WI38 (cell line): ENCODE data around the gene RAB11FIP3.

Experiments used
- H3K4me3 ChIP-seq: 2 replicates; pipeline ENCODE4 v1.5.1; 2011; ENCODE audit warnings: low read depth, mild to moderate bottlenecking, control low read depth, low read length
- CTCF ChIP-seq: IDR thresholded peaks from 2 replicates; pipeline ENCODE4 v1.5.1; 2012; ENCODE audit warnings: low read depth, mild to moderate bottlenecking, control low read depth, low read length

The RAB11FIP3 gene

GRCh38 chr16:531494-532125 is 106.2 kb downstream of the RAB11FIP3 start:
- TF ChIP-seq CTCF: no peak
- no peak overlapping the region for H3K4me3 ChIP-seq

GRCh38 chr16:533391-534123 is 108.1 kb downstream of the RAB11FIP3 start:
- TF ChIP-seq CTCF: no peak
- no peak overlapping the region for H3K4me3 ChIP-seq

- TF ChIP-seq CTCF: no peak
Observed at GRCh38 chr16:534135-534534, 108.7 kb downstream of the RAB11FIP3 start.

GRCh38 chr16:534856-535445 is 109.5 kb downstream of the RAB11FIP3 start:
- no peak for TF ChIP-seq CTCF

More at GRCh38 chr16:534135-534534, 108.7 kb downstream of the RAB11FIP3 start:
- H3K4me3 ChIP-seq: no peak overlapping the region

DNA sequence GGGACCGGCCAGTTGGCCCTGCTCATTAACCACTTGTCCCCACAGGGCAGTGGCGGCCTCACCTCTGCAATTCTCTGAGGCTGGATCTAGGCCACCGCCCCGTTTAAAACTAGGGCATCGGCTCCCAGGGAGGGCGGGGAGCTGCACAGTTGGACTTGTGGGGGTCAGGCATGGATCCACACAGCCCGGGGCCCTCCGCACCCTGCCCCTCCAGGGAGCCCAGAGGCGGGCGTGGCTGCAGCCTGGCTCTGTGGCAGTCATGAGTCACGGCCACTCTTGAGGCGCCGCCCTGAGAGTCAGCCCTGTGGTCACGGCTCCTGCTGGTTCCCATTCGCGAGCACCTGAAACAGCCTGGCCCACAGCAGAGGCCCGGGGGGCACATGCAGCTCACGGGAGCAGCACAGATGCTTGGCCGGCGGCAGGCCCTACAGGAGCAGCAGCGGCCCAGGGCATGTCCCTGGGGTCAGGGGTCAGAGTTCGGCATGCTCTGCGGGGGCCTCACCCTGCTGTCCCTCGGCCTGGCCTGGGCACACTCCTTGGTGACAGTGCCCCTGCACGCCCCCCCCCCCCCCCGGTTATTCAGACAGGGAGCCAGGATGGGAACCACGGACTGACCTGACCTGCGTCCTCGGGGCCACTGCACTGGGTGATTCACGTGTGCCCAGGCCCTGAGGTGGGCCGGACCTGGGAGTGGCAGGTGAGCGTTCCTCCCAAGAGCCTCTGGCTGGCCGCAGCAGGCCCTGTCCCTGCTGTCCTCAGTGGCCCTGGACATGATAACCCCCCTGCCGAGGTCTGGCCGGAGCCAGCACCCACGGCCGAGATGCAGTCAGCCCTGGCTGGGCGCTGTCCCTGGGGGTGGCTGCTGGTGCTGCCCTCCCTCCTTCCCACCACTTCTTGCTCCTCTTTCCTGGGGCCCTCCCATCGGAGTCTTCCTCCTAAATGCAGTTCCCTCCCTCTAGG is 110.3 kb downstream of the RAB11FIP3 start:
- TF ChIP-seq CTCF: no peak
- no peak overlapping the region for H3K4me3 ChIP-seq

More at GRCh38 chr16:534856-535445, 109.5 kb downstream of the RAB11FIP3 start:
- H3K4me3 ChIP-seq: no peak overlapping the region

DNA sequence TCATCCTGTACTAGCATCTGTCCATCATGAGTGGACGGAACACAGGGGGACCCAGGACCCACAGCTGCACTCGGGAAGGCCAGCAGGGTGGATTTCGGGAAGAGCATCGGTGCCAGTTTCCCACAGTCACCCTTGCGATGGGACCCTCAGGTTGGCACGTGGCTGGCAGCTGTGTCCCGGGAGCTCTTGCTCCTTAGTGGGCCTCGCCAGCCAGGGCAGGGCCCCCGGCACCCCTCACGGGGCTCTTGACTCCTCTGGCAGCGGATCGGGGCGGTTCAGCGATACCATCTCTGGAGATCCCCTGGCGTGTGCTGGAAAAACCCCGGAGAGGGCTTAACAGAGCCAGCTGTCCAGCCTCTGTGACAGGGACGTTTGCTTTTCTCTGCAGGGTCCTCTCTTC is 111.3 kb downstream of the RAB11FIP3 start:
- no peak overlapping the region for H3K4me3 ChIP-seq
- TF ChIP-seq CTCF: no peak
